CD4-positive, alpha-beta T cell treated with Interleukin-21 for 1 hour (primary cell): ENCODE results near the gene NXNL1.
"Not testable (repeated sequence)": the region's sequence is repeated elsewhere in the genome, so short reads cannot be mapped to it uniquely, and the experiment has no call there.

Experiments
- DNase-seq: peaks from one replicate; pipeline ENCODE4 v3.0.0-alpha.2; 2020

The NXNL1 gene

GRCh38 chr19:17460372-17461230 lies at the start of gene NXNL1:
Gene NXNL1, minus strand, starts transcription at chr19:17460926. Its CDS starts 57 bp downstream, at chr19:17460869.
- no peak for DNase-seq

GRCh38 chr19:17508558-17508933 lies 47.8 kb upstream of the NXNL1 start:
- not testable (repeated sequence) for DNase-seq

DNA sequence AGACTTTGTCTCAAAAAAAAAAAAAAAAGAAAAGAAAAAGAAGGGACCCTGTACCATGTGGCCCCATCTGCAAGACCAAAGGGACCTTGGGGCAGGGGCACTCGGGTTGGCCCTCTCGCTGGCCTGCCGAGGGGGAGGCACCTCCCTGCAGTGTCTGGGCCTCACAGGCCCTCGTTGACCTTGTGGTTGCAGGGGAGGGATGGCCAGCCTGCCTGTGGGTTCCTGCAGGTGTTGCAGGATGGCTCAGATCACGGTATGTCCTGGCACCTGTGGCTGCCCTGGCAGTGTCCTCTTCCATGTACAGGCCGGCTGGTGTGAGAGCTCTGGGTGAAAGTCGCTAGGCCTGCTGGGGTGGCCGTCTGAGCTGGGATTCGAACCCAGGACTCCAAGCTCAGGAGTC lies 46.0 kb upstream of the NXNL1 start:
- DNase-seq: no peak

- DNase-seq: no peak
Observed at GRCh38 chr19:17505223-17505622, 44.5 kb upstream of the NXNL1 start.

DNA sequence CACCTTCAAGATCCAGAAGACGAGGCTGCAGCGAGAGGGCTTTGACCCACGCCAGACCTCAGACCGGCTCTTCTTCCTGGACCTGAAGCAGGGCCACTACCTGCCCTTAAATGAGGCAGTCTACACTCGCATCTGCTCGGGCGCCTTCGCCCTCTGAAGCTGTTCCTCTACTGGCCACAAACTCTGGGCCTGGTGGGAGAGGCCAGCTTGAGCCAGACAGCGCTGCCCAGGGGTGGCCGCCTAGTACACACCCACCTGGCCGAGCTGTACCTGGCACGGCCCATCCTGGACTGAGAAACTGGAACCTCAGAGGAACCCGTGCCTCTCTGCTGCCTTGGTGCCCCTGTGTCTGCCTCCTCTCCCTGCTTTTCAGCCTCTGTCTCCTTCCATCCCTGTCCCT lies 43.7 kb upstream of the NXNL1 start:
- DNase-seq: no peak

DNA sequence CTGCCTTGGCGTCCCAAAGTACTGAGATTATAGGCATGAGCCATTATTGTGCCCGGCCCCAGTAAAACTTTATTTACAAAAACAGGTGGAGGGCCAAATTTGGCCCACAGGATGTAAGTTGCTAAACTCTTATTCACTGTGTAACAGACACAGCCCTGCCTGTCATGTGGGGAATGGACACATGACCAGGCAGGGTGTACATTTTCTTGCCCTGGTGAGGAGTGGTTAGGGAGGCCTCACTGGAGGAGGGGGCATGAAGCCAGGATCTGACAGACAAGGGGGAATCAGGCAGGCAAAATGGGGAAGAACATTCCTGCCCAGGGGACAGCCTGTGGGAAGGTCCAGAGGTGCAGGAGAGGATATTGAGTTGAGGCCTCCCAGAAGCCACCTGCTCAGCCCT lies 43.3 kb upstream of the NXNL1 start:
- no peak for DNase-seq

- DNase-seq: no peak
Observed at GRCh38 chr19:17503240-17503639, 42.5 kb upstream of the NXNL1 start.

DNA sequence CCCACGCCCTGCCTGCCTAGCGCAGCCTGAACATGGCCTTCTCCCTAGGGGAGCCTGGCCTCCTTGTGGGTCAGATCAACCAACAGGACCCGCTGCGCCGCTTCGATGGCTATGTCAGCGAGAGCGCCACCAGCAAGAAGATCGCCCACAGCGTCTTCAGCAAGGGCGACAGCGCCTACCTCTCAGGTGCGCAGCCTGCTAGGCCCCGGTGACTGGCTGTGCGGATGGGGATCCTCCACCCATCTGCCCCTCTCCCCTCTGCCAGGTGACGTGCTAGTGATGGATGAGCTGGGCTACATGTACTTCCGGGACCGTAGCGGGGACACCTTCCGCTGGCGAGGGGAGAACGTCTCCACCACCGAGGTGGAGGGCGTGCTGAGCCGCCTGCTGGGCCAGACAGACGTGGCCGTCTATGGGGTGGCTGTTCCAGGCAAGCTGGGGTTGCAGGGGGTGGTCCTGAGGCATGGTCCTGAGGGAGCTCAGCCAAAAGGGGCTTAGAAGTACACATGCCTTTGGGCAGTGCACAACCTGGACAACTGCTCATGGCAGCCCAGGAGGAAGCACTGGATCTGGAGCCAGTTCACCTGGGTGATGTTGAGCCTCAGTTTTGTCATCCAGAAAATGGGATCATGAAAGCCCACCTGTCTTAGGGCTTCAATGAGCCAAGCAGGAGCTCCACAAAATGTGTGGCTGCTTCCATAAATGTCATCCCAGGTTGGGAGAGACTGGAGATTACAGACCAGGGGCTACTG lies 39.9 kb upstream of the NXNL1 start:
- no peak for DNase-seq

GRCh38 chr19:17499648-17500446 lies 39.1 kb upstream of the NXNL1 start:
- no peak for DNase-seq

DNA sequence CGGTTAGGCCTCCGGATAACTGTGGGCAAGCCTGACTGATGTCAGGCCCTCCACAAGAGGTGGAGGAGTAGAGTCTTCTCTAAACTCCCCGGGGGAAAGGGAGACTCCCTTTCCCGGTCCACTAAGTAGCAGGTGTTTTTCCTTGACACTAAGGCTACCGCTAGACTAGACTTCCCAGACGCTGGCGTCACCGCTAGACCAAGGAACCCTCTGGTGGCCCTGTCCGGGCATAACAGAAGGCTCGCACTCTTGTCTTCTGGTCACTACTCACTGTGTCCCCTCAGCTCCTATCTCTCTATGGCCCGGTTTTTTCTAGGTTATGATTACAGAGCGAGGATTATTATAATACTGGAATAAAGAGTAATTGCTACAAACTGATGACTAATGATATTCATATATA lies 38.3 kb upstream of the NXNL1 start:
- DNase-seq: not testable (repeated sequence)

- DNase-seq: no peak
Observed at GRCh38 chr19:17497149-17497798, 36.5 kb upstream of the NXNL1 start.

DNA sequence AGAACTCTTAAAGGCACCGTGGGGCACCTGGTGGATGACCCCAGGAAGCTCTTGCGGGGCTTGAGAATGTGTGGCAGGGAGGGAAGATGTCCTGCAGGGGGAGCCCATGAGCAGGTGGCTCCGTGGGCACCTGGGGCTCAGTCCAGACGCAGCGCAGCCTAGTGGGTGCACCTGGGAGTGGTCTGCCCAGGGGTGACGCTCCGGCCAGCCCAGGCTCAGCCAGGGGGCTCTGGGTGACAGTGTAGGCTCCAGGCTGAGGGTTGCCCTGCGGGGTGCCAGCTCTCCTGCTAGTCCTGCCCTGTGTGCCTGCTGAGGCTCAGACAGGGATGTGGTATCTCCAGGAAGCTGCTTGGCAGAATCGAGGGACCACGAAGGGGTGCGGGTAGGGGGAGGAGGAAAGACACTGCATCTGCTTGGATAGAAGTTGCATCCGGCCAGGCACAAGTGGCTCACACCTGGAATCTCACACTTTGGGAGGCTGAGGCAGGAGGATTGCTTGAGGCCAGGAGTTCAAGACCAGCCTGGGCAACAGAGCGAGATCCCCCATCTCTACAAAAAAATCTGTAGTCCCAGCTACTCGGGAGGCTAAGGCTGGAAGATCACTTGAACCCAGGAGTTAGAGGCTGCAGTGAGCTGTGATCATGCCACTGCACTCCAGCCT lies 35.7 kb upstream of the NXNL1 start:
- DNase-seq: peak; percentile 83

DNA sequence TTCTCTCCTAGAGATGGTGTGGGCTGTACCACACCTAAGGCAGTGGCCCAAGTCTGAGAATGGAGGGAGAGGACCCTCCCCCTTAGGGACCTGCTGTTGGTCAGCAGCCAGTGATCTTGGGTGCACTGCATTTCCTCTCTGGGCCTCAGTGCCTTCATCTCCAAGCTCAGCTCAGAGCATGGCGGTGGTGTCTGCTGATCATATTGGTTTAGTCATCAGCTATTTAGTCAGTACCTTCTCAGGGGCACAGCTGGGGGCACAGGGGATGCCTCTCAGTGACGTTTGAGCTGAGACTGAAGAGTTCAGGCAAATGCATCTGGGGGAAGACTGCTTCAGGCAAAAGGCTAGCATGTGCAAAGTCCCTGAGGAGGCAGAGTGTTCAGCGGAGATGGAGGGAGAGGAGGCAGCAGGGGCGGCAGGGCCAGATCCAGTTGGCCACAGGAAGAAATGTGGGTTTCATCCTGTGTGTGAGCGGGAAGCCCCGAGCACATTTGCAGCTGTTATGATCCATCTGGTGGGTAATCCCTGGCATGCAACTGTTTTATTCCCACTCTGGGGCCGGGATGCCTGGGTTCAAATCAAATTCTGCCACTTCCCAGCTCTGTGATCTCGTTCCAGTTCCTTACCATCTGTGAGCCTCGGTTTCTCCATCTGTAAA lies 35.0 kb upstream of the NXNL1 start:
- DNase-seq: no peak

DNA sequence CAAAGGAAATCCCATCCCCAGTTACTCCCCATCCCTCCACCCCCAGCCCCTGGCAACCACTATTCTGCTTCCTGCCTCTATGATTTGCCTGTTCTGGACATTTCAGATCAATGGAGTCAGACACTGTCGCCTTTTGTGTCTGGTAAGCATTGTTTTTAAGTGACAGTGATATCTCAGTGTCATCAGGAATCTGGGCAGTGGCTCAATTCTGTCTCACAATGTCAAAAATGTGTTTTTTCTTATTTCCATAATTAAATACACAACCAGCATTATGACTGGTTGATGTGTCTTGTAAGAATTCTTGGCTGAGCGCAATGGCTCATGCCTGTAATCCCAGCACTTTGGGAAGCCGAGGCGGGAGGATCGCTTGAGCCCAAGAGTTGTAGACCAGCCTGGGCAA lies 30.6 kb upstream of the NXNL1 start:
- DNase-seq: no peak

GRCh38 chr19:17490411-17490810 lies 29.7 kb upstream of the NXNL1 start:
- DNase-seq: peak; percentile 59

- no peak for DNase-seq
Observed at GRCh38 chr19:17489392-17490030, 28.8 kb upstream of the NXNL1 start.

GRCh38 chr19:17488593-17489391 lies 28.1 kb upstream of the NXNL1 start:
- peak; percentile 86 for DNase-seq

- DNase-seq: no peak
Observed at GRCh38 chr19:17487284-17488121, 26.8 kb upstream of the NXNL1 start.

DNA sequence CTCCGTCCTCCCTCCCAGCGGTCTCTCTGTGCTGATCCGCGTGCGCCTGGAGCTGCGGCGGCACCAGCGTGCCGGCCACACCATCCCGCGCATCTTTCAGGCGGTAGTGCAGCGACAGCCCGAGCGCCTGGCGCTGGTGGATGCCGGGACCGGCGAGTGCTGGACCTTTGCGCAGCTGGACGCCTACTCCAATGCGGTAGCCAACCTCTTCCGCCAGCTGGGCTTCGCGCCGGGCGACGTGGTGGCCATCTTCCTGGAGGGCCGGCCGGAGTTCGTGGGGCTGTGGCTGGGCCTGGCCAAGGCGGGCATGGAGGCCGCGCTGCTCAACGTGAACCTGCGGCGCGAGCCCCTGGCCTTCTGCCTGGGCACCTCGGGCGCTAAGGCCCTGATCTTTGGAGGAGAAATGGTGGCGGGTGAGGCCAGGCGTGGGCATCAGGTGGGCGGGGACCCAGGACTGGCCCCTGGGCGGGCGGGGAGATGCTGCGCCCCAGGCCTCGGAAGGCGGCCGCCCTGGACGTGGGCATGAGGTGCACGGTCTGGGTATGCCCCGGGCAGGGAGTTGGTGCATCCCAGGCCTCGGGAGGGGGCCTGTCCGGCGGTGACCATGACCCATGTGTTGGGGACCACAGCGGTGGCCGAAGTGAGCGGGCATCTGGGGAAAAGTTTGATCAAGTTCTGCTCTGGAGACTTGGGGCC lies 26.0 kb upstream of the NXNL1 start:
- DNase-seq: no peak
